ENCODE measurements around the gene RPP30. TPM values are rescaled to one million over a fixed set of nuclear protein-coding genes. Genes with fewer than 3 reads are reported as not detected.
A peak's percentile ranks its signal among the peaks of the same experiment; 100 is the strongest.
"Not testable (repeated sequence)": the region's sequence is repeated elsewhere in the genome, so short reads cannot be mapped to it uniquely, and the experiment has no call there.

RPP30 gene
- total RNA-seq, 1 donor from 2014 or later = 52.8 TPM

- H3K4me3 ChIP-seq (ENCODE audit: low read depth, low read length) = no peak overlapping the region
- DNase-seq (ENCODE audit: low read depth) = no peak
- TF ChIP-seq, protein P1, sequence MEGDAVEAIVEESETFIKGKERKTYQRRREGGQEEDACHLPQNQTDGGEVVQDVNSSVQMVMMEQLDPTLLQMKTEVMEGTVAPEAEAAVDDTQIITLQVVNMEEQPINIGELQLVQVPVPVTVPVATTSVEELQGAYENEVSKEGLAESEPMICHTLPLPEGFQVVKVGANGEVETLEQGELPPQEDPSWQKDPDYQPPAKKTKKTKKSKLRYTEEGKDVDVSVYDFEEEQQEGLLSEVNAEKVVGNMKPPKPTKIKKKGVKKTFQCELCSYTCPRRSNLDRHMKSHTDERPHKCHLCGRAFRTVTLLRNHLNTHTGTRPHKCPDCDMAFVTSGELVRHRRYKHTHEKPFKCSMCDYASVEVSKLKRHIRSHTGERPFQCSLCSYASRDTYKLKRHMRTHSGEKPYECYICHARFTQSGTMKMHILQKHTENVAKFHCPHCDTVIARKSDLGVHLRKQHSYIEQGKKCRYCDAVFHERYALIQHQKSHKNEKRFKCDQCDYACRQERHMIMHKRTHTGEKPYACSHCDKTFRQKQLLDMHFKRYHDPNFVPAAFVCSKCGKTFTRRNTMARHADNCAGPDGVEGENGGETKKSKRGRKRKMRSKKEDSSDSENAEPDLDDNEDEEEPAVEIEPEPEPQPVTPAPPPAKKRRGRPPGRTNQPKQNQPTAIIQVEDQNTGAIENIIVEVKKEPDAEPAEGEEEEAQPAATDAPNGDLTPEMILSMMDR (conservative IDR thresholded peaks at IDR 0.05; ENCODE audit: low read depth, low read length) = no peak
Measured at GRCh38 chr10:90866050-90866598, 5.7 kb upstream of the RPP30 start.

DNA sequence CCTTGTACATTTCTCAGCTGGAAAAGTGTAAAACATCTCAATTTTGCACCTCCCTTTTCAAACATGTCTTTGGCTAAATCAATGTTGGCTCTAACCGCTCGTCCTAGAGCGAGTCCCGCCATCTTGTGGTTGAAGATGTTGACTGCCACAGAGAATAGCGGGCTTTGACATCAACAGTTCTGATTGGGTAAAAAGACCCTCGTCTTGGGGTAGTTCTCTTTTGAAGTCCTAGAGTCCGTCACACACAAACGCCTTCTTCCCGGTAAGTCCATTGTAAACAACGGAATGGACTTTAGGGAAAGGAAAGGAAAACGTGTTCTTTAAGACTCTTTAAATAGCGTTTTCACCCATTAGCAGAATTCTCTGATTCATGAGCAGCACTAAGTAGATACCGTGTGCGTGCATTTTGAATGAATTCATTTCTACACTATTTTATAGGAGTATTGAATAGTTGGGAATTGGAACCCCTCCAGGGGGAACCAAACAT is 452 bp upstream of the RPP30 start:
- peak overlapping the region; percentile 90 for H3K4me3 ChIP-seq (ENCODE audit: low read depth, low read length)
- peak; percentile 41 for DNase-seq (ENCODE audit: low read depth)
- TF ChIP-seq, protein P1 (conservative IDR thresholded peaks at IDR 0.05; ENCODE audit: low read depth, low read length) = peak; percentile 69

DNA sequence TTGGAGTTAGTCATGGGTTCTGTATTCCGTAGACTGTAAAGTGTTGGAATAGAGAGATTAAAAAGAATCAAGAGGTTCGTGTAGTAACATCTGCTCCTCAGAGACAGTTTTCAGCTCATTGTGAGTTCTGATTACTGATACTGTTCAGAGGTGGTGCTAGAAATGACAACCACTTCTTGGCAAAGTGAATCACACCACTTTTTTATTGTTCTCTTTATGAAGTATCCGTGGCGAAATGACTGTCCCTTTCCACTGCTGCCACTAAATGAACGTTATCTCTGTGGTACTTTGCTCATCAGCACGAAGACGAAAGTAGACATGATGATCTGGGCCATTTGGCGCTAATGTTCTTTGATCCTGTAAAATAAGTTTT is 860 bp downstream of the RPP30 start:
- TF ChIP-seq, protein P1 (conservative IDR thresholded peaks at IDR 0.05; ENCODE audit: low read depth, low read length) = no peak
- no peak for DNase-seq (ENCODE audit: low read depth)

GRCh38 chr10:90879062-90879461 is 7.3 kb downstream of the RPP30 start:
- no peak for DNase-seq (ENCODE audit: low read depth)
- TF ChIP-seq, protein P1 (conservative IDR thresholded peaks at IDR 0.05; ENCODE audit: low read depth, low read length) = no peak
- no peak overlapping the region for H3K4me3 ChIP-seq (ENCODE audit: low read depth, low read length)

More for the DNA sequence above, 860 bp downstream of the RPP30 start:
- H3K4me3 ChIP-seq (ENCODE audit: low read depth, low read length) = peak overlapping the region; percentile 90

DNA sequence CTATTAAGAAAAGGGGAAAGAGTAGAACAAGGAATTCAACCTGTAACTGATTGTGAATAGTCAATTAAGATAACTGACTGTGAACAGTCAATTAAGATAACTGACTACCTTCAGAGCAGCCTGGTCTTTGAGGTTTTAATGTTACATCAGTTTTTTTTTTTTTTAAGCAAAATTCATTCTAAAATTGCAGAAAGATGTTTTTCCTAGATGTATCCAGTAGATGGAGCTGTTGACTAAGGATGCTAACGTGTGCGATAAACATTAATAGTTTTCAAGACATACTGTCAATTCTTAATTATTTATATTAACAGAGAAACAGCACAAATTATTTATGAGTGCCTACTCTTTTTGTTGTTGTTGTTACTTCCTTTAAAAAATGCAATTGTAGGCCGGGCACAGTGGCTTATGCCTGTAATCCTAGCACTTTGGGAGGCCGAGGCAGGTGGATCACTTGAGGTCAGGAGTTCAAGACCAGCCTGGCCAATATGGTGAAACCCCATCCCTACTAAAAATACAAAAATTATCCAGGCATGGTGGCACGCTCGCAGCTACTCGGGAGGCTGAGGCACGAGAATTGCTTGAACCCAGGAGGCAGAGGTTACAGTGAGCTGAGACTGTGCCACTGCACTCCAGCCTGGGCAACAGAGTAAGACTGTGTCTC is 8.4 kb downstream of the RPP30 start:
- DNase-seq (ENCODE audit: low read depth); H3K4me3 ChIP-seq (ENCODE audit: low read depth, low read length): not testable (repeated sequence)
- TF ChIP-seq, protein P1 (conservative IDR thresholded peaks at IDR 0.05; ENCODE audit: low read depth, low read length) = peak; percentile 64

- H3K4me3 ChIP-seq (ENCODE audit: low read depth, low read length) = no peak overlapping the region
- TF ChIP-seq, protein P1 (conservative IDR thresholded peaks at IDR 0.05; ENCODE audit: low read depth, low read length) = no peak
- DNase-seq (ENCODE audit: low read depth) = no peak
Measured at GRCh38 chr10:90884431-90884830, 12.7 kb downstream of the RPP30 start.

GRCh38 chr10:90885176-90885575 is 13.4 kb downstream of the RPP30 start:
- no peak for DNase-seq (ENCODE audit: low read depth)
- TF ChIP-seq, protein P1 (conservative IDR thresholded peaks at IDR 0.05; ENCODE audit: low read depth, low read length) = no peak
- no peak overlapping the region for H3K4me3 ChIP-seq (ENCODE audit: low read depth, low read length)
